GM12801 (cell line): ENCODE results near the gene ACADVL.

ENCODE experiments used
- CTCF ChIP-seq: IDR thresholded peaks from one replicate; pipeline ENCODE4 v1.5.1; 2011; ENCODE audit warnings: control low read depth; ENCODE audit not compliant: insufficient read length; ENCODE audit errors: extremely low read depth

Gene ACADVL

GRCh38 chr17:7219812-7220592, at the start of gene ACADVL, which contains the start of gene DLG4:
ACADVL (plus strand) TSS chr17:7219938; CDS start chr17:7219985, 47 bp downstream.
DLG4 (minus strand) TSS chr17:7219836.
- TF ChIP-seq CTCF: no peak

- no peak for TF ChIP-seq CTCF
These were observed 45.8 kb upstream of the ACADVL start for GRCh38 chr17:7173687-7174602.

- no peak for TF ChIP-seq CTCF
These were observed 45.0 kb upstream of the ACADVL start for GRCh38 chr17:7174603-7175326.

- TF ChIP-seq CTCF: no peak
These were observed 44.4 kb upstream of the ACADVL start for GRCh38 chr17:7175330-7175733.

- no peak for TF ChIP-seq CTCF
These were observed 43.5 kb upstream of the ACADVL start for GRCh38 chr17:7176107-7176840.

GRCh38 chr17:7176841-7177190, 42.9 kb upstream of the ACADVL start:
- no peak for TF ChIP-seq CTCF
